K562 (cell line): Measurements from ENCODE around the gene CIB1. TPM values are rescaled to one million over a fixed set of nuclear protein-coding genes. Genes with fewer than 3 reads are reported as not detected.

Experiments used
- MCM3 ChIP-seq: fragments of 450-650 bp; IDR thresholded peaks from 2 replicates; pipeline ENCODE4 v1.6.1; 2016
- MCM5 ChIP-seq: fragments of 450-650 bp; IDR thresholded peaks from 2 replicates; pipeline ENCODE4 v1.6.1; 2016; ENCODE audit warnings: low read depth
- ZC3H8 ChIP-seq: fragments of 450-650 bp; IDR thresholded peaks from 2 replicates; pipeline ENCODE4 v1.6.1; 2017
- ZSCAN32 ChIP-seq: fragments of 450-650 bp; formaldehyde crosslinking; IDR thresholded peaks from 2 replicates; pipeline ENCODE4 v1.4.0; 2020; ENCODE audit warnings: mild to moderate bottlenecking, moderate library complexity
- polyA plus RNA-seq, 8 experiments: library from polyadenylated mRNA; depleted of rRNA in 4 of 8; stranded (reverse) in 5 of 8; unstranded in 3 of 8; fragments of >200 nt; fragmentation: Nextera tagmentation in 2 of 8; fragmentation: Illumina TruSeq in 1 of 8; extraction: Ambion mirVana in 2 of 8; extraction: Trizol in 1 of 8; gene quantifications; 2 replicates each; pipeline versions ENCODE4 v1.2.1 to v1.2.3, GENCODE V29; 2011 to 2014; ENCODE audit warnings: inconsistent platforms in 1 of 8, missing spikeins in 1 of 8
- total RNA-seq, 7 experiments: library from RNA; depleted of rRNA in 6 of 7; stranded (reverse); fragments of >200 nt in 6 of 7; fragmentation: Illumina TruSeq in 2 of 7; extraction: Trizol in 2 of 7; gene quantifications; 2 replicates each; pipeline versions ENCODE4 v1.2.1 to v1.2.3, GENCODE V29; 2011 to 2021; ENCODE audit warnings: low replicate concordance in 1 of 7
- TF ChIP-seq, protein P1 (sequence below), 3 experiments: fragments of 200-800 bp in 1 of 3; sonication (Bioruptor generic) in 1 of 3; sonication (generic) in 1 of 3; formaldehyde crosslinking in 1 of 3; IDR thresholded peaks; 2 replicates each; pipeline versions ENCODE4 v1.6.1 to v1.8.0; 2016 to 2022; ENCODE audit warnings: mild to moderate bottlenecking in 2 of 3, missing compliant biosample characterization in 2 of 3, missing genetic modification characterization in 2 of 3, missing genetic modification reagents in 1 of 3
- TF ChIP-seq, protein P2 (sequence below): fragments of 250-450 bp; sonication (Bioruptor Pico); IDR thresholded peaks from 2 replicates; pipeline ENCODE4 v1.4.0; 2020
- TF ChIP-seq, protein P3 (sequence below): fragments of 450-650 bp; IDR thresholded peaks from 2 replicates; pipeline ENCODE4 v1.6.1; 2016; ENCODE audit warnings: mild to moderate bottlenecking, moderate library complexity

CIB1 gene
- total and polyA plus RNA-seq, 9 of the 15 experiments (the other 6 are each of a cell fraction or from before 2014, with no cell fraction given), result 14.9 to 136 (median 64.5) TPM

GRCh38 chr15:90249203-90249863 is 15.6 kb upstream of the CIB1 start, which contains the start of gene TTLL13 (continued):
- TF ChIP-seq, protein P1, sequence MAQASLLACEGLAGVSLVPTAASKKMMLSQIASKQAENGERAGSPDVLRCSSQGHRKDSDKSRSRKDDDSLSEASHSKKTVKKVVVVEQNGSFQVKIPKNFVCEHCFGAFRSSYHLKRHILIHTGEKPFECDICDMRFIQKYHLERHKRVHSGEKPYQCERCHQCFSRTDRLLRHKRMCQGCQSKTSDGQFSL (CRISPR knock-in tag; IDR thresholded peaks at IDR 0.05), result 0 out of 2 replicates have a peak, but pooled peaks have one; percentile 41
- TF ChIP-seq, protein P1 (tag; IDR thresholded peaks at IDR 0.05), result no peak
- TF ChIP-seq ZC3H8 (no peak), ZSCAN32 (CRISPR knock-in tag) (no peak), MCM3 (no peak), MCM5 (no peak)
- TF ChIP-seq, protein P2, sequence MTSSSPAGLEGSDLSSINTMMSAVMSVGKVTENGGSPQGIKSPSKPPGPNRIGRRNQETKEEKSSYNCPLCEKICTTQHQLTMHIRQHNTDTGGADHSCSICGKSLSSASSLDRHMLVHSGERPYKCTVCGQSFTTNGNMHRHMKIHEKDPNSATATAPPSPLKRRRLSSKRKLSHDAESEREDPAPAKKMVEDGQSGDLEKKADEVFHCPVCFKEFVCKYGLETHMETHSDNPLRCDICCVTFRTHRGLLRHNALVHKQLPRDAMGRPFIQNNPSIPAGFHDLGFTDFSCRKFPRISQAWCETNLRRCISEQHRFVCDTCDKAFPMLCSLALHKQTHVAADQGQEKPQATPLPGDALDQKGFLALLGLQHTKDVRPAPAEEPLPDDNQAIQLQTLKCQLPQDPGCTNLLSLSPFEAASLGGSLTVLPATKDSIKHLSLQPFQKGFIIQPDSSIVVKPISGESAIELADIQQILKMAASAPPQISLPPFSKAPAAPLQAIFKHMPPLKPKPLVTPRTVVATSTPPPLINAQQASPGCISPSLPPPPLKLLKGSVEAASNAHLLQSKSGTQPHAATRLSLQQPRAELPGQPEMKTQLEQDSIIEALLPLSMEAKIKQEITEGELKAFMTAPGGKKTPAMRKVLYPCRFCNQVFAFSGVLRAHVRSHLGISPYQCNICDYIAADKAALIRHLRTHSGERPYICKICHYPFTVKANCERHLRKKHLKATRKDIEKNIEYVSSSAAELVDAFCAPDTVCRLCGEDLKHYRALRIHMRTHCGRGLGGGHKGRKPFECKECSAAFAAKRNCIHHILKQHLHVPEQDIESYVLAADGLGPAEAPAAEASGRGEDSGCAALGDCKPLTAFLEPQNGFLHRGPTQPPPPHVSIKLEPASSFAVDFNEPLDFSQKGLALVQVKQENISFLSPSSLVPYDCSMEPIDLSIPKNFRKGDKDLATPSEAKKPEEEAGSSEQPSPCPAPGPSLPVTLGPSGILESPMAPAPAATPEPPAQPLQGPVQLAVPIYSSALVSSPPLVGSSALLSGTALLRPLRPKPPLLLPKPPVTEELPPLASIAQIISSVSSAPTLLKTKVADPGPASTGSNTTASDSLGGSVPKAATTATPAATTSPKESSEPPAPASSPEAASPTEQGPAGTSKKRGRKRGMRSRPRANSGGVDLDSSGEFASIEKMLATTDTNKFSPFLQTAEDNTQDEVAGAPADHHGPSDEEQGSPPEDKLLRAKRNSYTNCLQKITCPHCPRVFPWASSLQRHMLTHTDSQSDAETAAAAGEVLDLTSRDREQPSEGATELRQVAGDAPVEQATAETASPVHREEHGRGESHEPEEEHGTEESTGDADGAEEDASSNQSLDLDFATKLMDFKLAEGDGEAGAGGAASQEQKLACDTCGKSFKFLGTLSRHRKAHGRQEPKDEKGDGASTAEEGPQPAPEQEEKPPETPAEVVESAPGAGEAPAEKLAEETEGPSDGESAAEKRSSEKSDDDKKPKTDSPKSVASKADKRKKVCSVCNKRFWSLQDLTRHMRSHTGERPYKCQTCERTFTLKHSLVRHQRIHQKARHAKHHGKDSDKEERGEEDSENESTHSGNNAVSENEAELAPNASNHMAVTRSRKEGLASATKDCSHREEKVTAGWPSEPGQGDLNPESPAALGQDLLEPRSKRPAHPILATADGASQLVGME, result no peak
- TF ChIP-seq, protein P3, sequence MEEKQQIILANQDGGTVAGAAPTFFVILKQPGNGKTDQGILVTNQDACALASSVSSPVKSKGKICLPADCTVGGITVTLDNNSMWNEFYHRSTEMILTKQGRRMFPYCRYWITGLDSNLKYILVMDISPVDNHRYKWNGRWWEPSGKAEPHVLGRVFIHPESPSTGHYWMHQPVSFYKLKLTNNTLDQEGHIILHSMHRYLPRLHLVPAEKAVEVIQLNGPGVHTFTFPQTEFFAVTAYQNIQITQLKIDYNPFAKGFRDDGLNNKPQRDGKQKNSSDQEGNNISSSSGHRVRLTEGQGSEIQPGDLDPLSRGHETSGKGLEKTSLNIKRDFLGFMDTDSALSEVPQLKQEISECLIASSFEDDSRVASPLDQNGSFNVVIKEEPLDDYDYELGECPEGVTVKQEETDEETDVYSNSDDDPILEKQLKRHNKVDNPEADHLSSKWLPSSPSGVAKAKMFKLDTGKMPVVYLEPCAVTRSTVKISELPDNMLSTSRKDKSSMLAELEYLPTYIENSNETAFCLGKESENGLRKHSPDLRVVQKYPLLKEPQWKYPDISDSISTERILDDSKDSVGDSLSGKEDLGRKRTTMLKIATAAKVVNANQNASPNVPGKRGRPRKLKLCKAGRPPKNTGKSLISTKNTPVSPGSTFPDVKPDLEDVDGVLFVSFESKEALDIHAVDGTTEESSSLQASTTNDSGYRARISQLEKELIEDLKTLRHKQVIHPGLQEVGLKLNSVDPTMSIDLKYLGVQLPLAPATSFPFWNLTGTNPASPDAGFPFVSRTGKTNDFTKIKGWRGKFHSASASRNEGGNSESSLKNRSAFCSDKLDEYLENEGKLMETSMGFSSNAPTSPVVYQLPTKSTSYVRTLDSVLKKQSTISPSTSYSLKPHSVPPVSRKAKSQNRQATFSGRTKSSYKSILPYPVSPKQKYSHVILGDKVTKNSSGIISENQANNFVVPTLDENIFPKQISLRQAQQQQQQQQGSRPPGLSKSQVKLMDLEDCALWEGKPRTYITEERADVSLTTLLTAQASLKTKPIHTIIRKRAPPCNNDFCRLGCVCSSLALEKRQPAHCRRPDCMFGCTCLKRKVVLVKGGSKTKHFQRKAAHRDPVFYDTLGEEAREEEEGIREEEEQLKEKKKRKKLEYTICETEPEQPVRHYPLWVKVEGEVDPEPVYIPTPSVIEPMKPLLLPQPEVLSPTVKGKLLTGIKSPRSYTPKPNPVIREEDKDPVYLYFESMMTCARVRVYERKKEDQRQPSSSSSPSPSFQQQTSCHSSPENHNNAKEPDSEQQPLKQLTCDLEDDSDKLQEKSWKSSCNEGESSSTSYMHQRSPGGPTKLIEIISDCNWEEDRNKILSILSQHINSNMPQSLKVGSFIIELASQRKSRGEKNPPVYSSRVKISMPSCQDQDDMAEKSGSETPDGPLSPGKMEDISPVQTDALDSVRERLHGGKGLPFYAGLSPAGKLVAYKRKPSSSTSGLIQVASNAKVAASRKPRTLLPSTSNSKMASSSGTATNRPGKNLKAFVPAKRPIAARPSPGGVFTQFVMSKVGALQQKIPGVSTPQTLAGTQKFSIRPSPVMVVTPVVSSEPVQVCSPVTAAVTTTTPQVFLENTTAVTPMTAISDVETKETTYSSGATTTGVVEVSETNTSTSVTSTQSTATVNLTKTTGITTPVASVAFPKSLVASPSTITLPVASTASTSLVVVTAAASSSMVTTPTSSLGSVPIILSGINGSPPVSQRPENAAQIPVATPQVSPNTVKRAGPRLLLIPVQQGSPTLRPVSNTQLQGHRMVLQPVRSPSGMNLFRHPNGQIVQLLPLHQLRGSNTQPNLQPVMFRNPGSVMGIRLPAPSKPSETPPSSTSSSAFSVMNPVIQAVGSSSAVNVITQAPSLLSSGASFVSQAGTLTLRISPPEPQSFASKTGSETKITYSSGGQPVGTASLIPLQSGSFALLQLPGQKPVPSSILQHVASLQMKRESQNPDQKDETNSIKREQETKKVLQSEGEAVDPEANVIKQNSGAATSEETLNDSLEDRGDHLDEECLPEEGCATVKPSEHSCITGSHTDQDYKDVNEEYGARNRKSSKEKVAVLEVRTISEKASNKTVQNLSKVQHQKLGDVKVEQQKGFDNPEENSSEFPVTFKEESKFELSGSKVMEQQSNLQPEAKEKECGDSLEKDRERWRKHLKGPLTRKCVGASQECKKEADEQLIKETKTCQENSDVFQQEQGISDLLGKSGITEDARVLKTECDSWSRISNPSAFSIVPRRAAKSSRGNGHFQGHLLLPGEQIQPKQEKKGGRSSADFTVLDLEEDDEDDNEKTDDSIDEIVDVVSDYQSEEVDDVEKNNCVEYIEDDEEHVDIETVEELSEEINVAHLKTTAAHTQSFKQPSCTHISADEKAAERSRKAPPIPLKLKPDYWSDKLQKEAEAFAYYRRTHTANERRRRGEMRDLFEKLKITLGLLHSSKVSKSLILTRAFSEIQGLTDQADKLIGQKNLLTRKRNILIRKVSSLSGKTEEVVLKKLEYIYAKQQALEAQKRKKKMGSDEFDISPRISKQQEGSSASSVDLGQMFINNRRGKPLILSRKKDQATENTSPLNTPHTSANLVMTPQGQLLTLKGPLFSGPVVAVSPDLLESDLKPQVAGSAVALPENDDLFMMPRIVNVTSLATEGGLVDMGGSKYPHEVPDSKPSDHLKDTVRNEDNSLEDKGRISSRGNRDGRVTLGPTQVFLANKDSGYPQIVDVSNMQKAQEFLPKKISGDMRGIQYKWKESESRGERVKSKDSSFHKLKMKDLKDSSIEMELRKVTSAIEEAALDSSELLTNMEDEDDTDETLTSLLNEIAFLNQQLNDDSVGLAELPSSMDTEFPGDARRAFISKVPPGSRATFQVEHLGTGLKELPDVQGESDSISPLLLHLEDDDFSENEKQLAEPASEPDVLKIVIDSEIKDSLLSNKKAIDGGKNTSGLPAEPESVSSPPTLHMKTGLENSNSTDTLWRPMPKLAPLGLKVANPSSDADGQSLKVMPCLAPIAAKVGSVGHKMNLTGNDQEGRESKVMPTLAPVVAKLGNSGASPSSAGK, result peak; percentile 67; the same call in 1 of the 2 replicates
